NOMO-1 treated with dmso at 0.1 percent for 144 hours (cell line): ENCODE measurements around the gene PTGDR2.

Source experiments
- DNase-seq: peaks from one replicate; lab custom pipeline; 2025; ENCODE audit not compliant: unreplicated experiment; lab: John Stamatoyannopoulos, UW

PTGDR2 gene

GRCh38 chr11:60858731-60859464, 3.1 kb upstream of the PTGDR2 start:
- DNase-seq, result no peak

- DNase-seq, result no peak
These were observed 2.5 kb upstream of the PTGDR2 start for GRCh38 chr11:60858236-60858635.

- DNase-seq, result no peak
These were observed 1.9 kb upstream of the PTGDR2 start for GRCh38 chr11:60857378-60858232.

GRCh38 chr11:60854847-60855725, 664 bp downstream of the PTGDR2 start:
- no peak for DNase-seq

GRCh38 chr11:60854140-60854846, 1.5 kb downstream of the PTGDR2 start:
- DNase-seq, result no peak

GRCh38 chr11:60852982-60853950, 2.5 kb downstream of the PTGDR2 start:
- DNase-seq, result no peak

- no peak for DNase-seq
These were observed 3.4 kb downstream of the PTGDR2 start for GRCh38 chr11:60852117-60852981.

- DNase-seq, result no peak
These were observed 4.2 kb downstream of the PTGDR2 start for GRCh38 chr11:60851327-60852104.

- no peak for DNase-seq
These were observed 5.9 kb downstream of the PTGDR2 start for GRCh38 chr11:60849641-60850520.

- DNase-seq, result no peak
These were observed 7.0 kb downstream of the PTGDR2 start for GRCh38 chr11:60848714-60849151.

GRCh38 chr11:60847896-60848295, 7.9 kb downstream of the PTGDR2 start:
- DNase-seq, result no peak

GRCh38 chr11:60847281-60847680, 8.5 kb downstream of the PTGDR2 start:
- no peak for DNase-seq

GRCh38 chr11:60845338-60845737, 10.4 kb downstream of the PTGDR2 start:
- DNase-seq, result no peak

GRCh38 chr11:60844870-60845221, 10.9 kb downstream of the PTGDR2 start:
- no peak for DNase-seq

- no peak for DNase-seq
These were observed 11.5 kb downstream of the PTGDR2 start for GRCh38 chr11:60844045-60844869.
